Heart right ventricle (tissue), 16 donors: ENCODE measurements around the gene SKIL. TPM values are rescaled to one million over a fixed set of nuclear protein-coding genes. Genes with fewer than 3 reads are reported as not detected.

ENCODE experiments used
- ATAC-seq, 8 donors: fragments of 200-7000 bp; cut with Tn5 transposase; one replicate each; pipeline ENCODE4 v1.9.1; 2020; ENCODE audit warnings: mild to moderate bottlenecking in 8 of 8, moderate library complexity in 8 of 8, moderate number of reproducible peaks in 1 of 8
- DNase-seq, 2 donors: peaks; one replicate each; pipeline ENCODE4 v3.0.0-alpha.2; 2020
- H3K27ac ChIP-seq, 10 donors: fragments of 200-600 bp; sonication (generic) in 2 of 10; one replicate each; pipeline versions ENCODE4 v1.5.0 to v1.8.0; 2020 to 2022; ENCODE audit warnings: mild to moderate bottlenecking in 3 of 10
- H3K27me3 ChIP-seq, 7 donors: fragments of 200-600 bp; one replicate each; pipeline ENCODE4 v1.8.0; 2021 to 2022; ENCODE audit warnings: mild to moderate bottlenecking in 2 of 7
- H3K36me3 ChIP-seq, 9 donors: fragments of 200-600 bp; sonication (generic) in 1 of 9; one replicate each; pipeline versions ENCODE4 v1.5.0 to v1.8.0; 2020 to 2022; ENCODE audit warnings: mild to moderate bottlenecking in 2 of 9
- H3K4me1 ChIP-seq, 9 donors: fragments of 200-600 bp; sonication (generic) in 1 of 9; one replicate each; pipeline versions ENCODE4 v1.5.0 to v1.8.0; 2020 to 2022; ENCODE audit warnings: mild to moderate bottlenecking in 4 of 9
- H3K4me3 ChIP-seq, 10 donors: fragments of 200-600 bp; sonication (generic) in 2 of 10; one replicate each; pipeline versions ENCODE4 v1.5.0 to v1.8.0; 2020 to 2022; ENCODE audit warnings: mild to moderate bottlenecking in 7 of 10, moderate library complexity in 2 of 10
- H3K9me3 ChIP-seq, 11 donors: fragments of 200-600 bp in 10 of 11; sonication (generic) in 2 of 11; one replicate each; pipeline versions ENCODE4 v1.5.0 to v1.8.0; 2013 to 2022; ENCODE audit warnings: mild to moderate bottlenecking in 2 of 11, control low read depth in 1 of 11, moderate library complexity in 1 of 11
- CTCF ChIP-seq, 9 donors: fragments of 200-600 bp; sonication (generic) in 2 of 9; IDR thresholded peaks; one replicate each; pipeline versions ENCODE4 v1.5.0 to v1.8.0; 2021 to 2022; ENCODE audit warnings: antibody characterized with exemption in 9 of 9, mild to moderate bottlenecking in 5 of 9, moderate library complexity in 1 of 9
- WGBS, 2 donors: extraction: QIAGEN DNeasy Blood & Tissue Kit; methylation state at CpG; one replicate each; pipeline ENCODE4 v1.1.7; 2013; ENCODE audit warnings: inconsistent platforms in 1 of 2; 5-methylcytosine and 5-hydroxymethylcytosine counted together
- intact Hi-C, 10 donors: fragments of 100-400 bp; cut with DNase I; formaldehyde crosslinking; loops; one replicate each; pipeline versions ENCODE4 v1.11.1 to v1.14.2; 2022
- polyA plus RNA-seq, 2 donors: library from polyadenylated mRNA; stranded (reverse); fragments of 200-250 nt; gene quantifications; one replicate each; pipeline ENCODE4 v1.2.3, GENCODE V29; 2013
- total RNA-seq, 10 donors: library from RNA; stranded (reverse); fragmentation: NEBNext Ultra II Directional in 3 of 10; extraction: Animal tissue kit (Norgen Biotek cat#: 25700) in 3 of 10; gene quantifications; one replicate each; pipeline versions ENCODE4 v1.2.1 to v1.2.4, GENCODE V29; 2021 to 2023
- donor health status: Arrhythmogenic right ventricular cardiomyopathy.
- donor health status: ischemic (EF 13 %, LVEDD 7.1; RV severe dilation, severe dysfunction).
- donor health status: healthy with polysubstance abuse.
- donor health status: DM: no; HTN: yes; CAD: no.
- donor health status: DM: no; HTN: no; CAD: no.
- donor health status: ischemic (EF 25% LVEDD 6.9; RV normal size, moderate dysfunction).
- donor health status: ischemic (EF 25% LVEDD 5.7; RV mildly dilated, moderate dysfunction).
- donor health status: healthy.
- donor health status: DM: yes; HTN: yes; CAD: no.
- donor health status: Ischemic cardiomyopathy.
- donor health status: ischemic (EF 35%, LVEDD 5.7; RV mildly dilated, moderate dysfunction).
- donor health status: nonischemic (EF 11% LVEDD 7.7; RV severe dilation, severe dysfunction).
- donor health status: DM: yes; HTN: yes; CAD: no.
- donor health status: PGD.
- donor health status: ischemic (EF 29% LVEDD 5.4; RV normal size, mild dysfunction).
- donor health status: nonischemic (EF 23%, LVEDD 6.1; RV moderate dilation, normal function).

The SKIL gene
- total and polyA plus RNA-seq, 12 donors = 4.9 to 32.1 (median 24.3) TPM

- no peaks in the 10 kb centered on the region for H3K4me1 ChIP-seq
- WGBS, 2 donors = 68 to 70% methylated on average over 4 of the region's 4 CpGs
- H3K36me3 ChIP-seq = no peaks in the 10 kb centered on the region
- DNase-seq = no peak
- peak in 7 of 9 donors; percentile 43 to 65 (median 56) for TF ChIP-seq CTCF (IDR thresholded peaks at IDR 0.05)
- no peak overlapping the region for H3K4me3 ChIP-seq
- intact Hi-C loops = loop anchor here in 9 of 10 donors (2.0 to 10.0 kb wide), 6 partner anchors 96 to 402 kb away; no protein-coding TSS in a partner anchor
- peaks cover 0 to 5% (median 0%) of the 10 kb centered on the region in 7 donors for H3K27me3 ChIP-seq
- H3K27ac ChIP-seq = no peak overlapping the region
- H3K9me3 ChIP-seq = no peaks in the 10 kb centered on the region
- ATAC-seq = no peak
These were observed 53.0 kb downstream of the SKIL start for GRCh38 chr3:170410428-170411029.

- WGBS, 2 donors = 96 to 98% methylated on average over 4 of the region's 4 CpGs
- intact Hi-C loops = loop anchor here in 8 of 10 donors (5.0 to 10.0 kb wide), 5 partner anchors 98 to 399 kb away; no protein-coding TSS in a partner anchor
- peaks cover 0 to 28% (median 22%) of the 10 kb centered on the region in 7 donors for H3K27me3 ChIP-seq
These were observed 55.8 kb downstream of the SKIL start for GRCh38 chr3:170413291-170413690.

GRCh38 chr3:170414202-170414663, 56.7 kb downstream of the SKIL start:
- ATAC-seq = peak in 5 of 8 donors; percentile 29 to 51 (median 42)
- no peak overlapping the region for H3K27ac ChIP-seq
- WGBS, 2 donors = 35 to 43% methylated on average over 5 of the region's 5 CpGs

More at GRCh38 chr3:170413291-170413690, 55.8 kb downstream of the SKIL start:
- no peaks in the 10 kb centered on the region for H3K36me3 ChIP-seq
- H3K9me3 ChIP-seq = no peaks in the 10 kb centered on the region
- H3K27ac ChIP-seq = no peak overlapping the region
- ATAC-seq (no peak), DNase-seq (no peak)
- H3K4me1 ChIP-seq = peaks cover 0 to 8% (median 3%) of the 10 kb centered on the region in 9 donors
- H3K4me3 ChIP-seq = no peak overlapping the region
- no peak for TF ChIP-seq CTCF (IDR thresholded peaks at IDR 0.05)

GRCh38 chr3:170417090-170417489, 59.6 kb downstream of the SKIL start:
- DNase-seq (no peak), ATAC-seq (no peak)
- WGBS, 2 donors = 89 to 90% methylated on average over 1 of the region's 1 CpG
- H3K4me1 ChIP-seq = peaks cover 12 to 39% (median 28%) of the 10 kb centered on the region in 9 donors
- no peak overlapping the region for H3K27ac ChIP-seq
- H3K9me3 ChIP-seq = no peaks in the 10 kb centered on the region
- H3K27me3 ChIP-seq = peaks cover 0 to 53% (median 39%) of the 10 kb centered on the region in 7 donors
- no peak overlapping the region for H3K4me3 ChIP-seq
- no peaks in the 10 kb centered on the region for H3K36me3 ChIP-seq
- TF ChIP-seq CTCF (IDR thresholded peaks at IDR 0.05) = no peak
- intact Hi-C loops = loop anchor here in 7 of 10 donors (2.0 to 10.0 kb wide), 6 partner anchors 102 to 395 kb away; no protein-coding TSS in a partner anchor

More at GRCh38 chr3:170414202-170414663, 56.7 kb downstream of the SKIL start:
- Histone ChIP-seq H3K4me3 (no peak overlapping the region), H3K9me3 (no peaks in the 10 kb centered on the region), H3K36me3 (no peaks in the 10 kb centered on the region), H3K4me1 (peaks cover 1 to 17% (median 12%) of the 10 kb centered on the region in 9 donors), H3K27me3 (peaks cover 0 to 38% (median 31%) of the 10 kb centered on the region in 7 donors)
- intact Hi-C loops = loop anchor here in 9 of 10 donors (1.0 to 10.0 kb wide), 9 partner anchors 99 to 399 kb away; no protein-coding TSS in a partner anchor
- peak; percentile 82 to 98 (median 92) for TF ChIP-seq CTCF (IDR thresholded peaks at IDR 0.05)
- peak in 1 of 2 donors; percentile 25 for DNase-seq
